ENCODE data around the gene SLC25A26. TPM values are rescaled to one million over a fixed set of nuclear protein-coding genes. Genes with fewer than 3 reads are reported as not detected.

The SLC25A26 gene
- total RNA-seq, 2 donors from 2014 or later = 19.1 to 22.4 TPM

DNA sequence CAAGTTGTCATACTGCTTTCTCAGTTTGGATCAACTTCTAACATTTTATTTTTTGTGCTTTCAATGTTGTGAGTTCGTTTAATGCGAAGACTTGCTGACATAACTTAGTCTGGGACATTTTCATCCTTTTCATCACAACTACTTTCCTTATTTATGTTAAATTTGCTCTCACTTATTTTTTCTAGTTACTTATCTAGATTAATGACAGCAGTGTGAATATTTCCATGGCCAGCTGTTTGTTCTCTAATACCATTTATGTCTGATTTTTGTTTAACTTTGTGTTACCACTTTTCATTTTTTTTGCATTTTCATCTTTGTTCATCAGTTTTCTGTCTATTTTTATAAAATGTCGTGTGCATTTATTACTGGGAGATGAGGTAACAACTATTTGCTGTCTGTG is 6.2 kb downstream of the SLC25A26 start:
- Histone ChIP-seq H3K27me3 (no peaks in the 10 kb centered on the region), H3K27ac (no peak overlapping the region), H3K36me3 (no peaks in the 10 kb centered on the region), H3K4me3 (no peak overlapping the region), H3K9me3 (no peaks in the 10 kb centered on the region), H3K4me1 (no peaks in the 10 kb centered on the region)
- TF ChIP-seq, protein P1, sequence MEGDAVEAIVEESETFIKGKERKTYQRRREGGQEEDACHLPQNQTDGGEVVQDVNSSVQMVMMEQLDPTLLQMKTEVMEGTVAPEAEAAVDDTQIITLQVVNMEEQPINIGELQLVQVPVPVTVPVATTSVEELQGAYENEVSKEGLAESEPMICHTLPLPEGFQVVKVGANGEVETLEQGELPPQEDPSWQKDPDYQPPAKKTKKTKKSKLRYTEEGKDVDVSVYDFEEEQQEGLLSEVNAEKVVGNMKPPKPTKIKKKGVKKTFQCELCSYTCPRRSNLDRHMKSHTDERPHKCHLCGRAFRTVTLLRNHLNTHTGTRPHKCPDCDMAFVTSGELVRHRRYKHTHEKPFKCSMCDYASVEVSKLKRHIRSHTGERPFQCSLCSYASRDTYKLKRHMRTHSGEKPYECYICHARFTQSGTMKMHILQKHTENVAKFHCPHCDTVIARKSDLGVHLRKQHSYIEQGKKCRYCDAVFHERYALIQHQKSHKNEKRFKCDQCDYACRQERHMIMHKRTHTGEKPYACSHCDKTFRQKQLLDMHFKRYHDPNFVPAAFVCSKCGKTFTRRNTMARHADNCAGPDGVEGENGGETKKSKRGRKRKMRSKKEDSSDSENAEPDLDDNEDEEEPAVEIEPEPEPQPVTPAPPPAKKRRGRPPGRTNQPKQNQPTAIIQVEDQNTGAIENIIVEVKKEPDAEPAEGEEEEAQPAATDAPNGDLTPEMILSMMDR (IDR thresholded peaks at IDR 0.05) = no peak
- no peak for DNase-seq (ENCODE audit: low spot score)

GRCh38 chr3:66227915-66228314 is 7.1 kb downstream of the SLC25A26 start:
- H3K4me1 ChIP-seq = no peaks in the 10 kb centered on the region
- H3K4me3 ChIP-seq = no peak overlapping the region
- H3K9me3 ChIP-seq = no peaks in the 10 kb centered on the region
- H3K27me3 ChIP-seq = no peaks in the 10 kb centered on the region
- H3K27ac ChIP-seq = no peak overlapping the region
- no peaks in the 10 kb centered on the region for H3K36me3 ChIP-seq
- TF ChIP-seq, protein P1 (IDR thresholded peaks at IDR 0.05) = no peak
- DNase-seq (ENCODE audit: low spot score) = no peak

GRCh38 chr3:66228707-66229106 is 7.9 kb downstream of the SLC25A26 start:
- TF ChIP-seq, protein P1 (IDR thresholded peaks at IDR 0.05) = no peak
- no peaks in the 10 kb centered on the region for H3K27me3 ChIP-seq
- H3K4me1 ChIP-seq = no peaks in the 10 kb centered on the region
- H3K9me3 ChIP-seq = no peaks in the 10 kb centered on the region
- H3K27ac ChIP-seq = no peak overlapping the region
- no peaks in the 10 kb centered on the region for H3K36me3 ChIP-seq
- no peak overlapping the region for H3K4me3 ChIP-seq
- DNase-seq (ENCODE audit: low spot score) = no peak

- Histone ChIP-seq H3K4me3 (no peak overlapping the region), H3K36me3 (no peaks in the 10 kb centered on the region), H3K4me1 (no peaks in the 10 kb centered on the region), H3K27me3 (no peaks in the 10 kb centered on the region), H3K27ac (no peak overlapping the region), H3K9me3 (no peaks in the 10 kb centered on the region)
- DNase-seq (ENCODE audit: low spot score) = no peak
- TF ChIP-seq, protein P1 (IDR thresholded peaks at IDR 0.05) = no peak
These were observed 9.1 kb downstream of the SLC25A26 start for GRCh38 chr3:66229931-66230330.

DNA sequence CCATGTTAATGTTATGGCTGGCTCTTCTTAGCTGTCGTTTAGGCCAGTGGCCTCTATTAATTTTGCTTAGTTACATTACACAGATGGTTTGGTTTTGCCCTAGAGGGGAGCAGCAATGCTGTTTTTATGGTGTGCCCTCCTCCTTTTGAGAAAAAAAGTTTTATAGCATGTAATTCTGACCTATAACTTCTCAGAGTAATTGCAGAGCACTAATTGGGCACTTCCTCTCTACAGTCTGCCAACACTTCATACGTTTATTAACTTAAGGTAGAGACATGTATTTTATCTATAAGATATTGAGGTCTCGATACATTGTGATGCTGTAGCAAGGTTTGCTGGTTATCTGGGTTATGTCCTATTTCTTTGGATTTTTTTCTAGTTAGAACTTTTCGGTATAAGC is 12.2 kb downstream of the SLC25A26 start:
- no peaks in the 10 kb centered on the region for H3K4me1 ChIP-seq
- no peak for DNase-seq (ENCODE audit: low spot score)
- H3K36me3 ChIP-seq = no peaks in the 10 kb centered on the region
- TF ChIP-seq, protein P1 (IDR thresholded peaks at IDR 0.05) = no peak
- no peak overlapping the region for H3K4me3 ChIP-seq
- no peak overlapping the region for H3K27ac ChIP-seq
- no peaks in the 10 kb centered on the region for H3K9me3 ChIP-seq
- no peaks in the 10 kb centered on the region for H3K27me3 ChIP-seq

DNA sequence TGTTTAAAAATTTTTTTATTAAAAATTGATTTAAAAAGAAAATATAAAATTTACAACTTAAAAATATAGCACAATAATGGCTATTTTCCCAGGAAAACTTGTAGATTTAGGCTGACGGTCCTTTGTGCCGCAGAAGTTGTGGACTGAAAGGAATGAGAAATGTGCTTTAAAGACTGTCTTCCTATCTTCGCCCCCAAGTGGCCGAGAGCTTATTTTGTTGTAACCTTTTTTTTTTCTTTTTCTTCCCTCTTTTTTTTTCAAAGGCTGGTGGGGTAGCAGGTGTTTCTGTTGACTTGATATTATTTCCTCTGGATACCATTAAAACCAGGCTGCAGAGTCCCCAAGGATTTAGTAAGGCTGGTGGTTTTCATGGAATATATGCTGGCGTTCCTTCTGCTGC is 15.5 kb downstream of the SLC25A26 start:
- H3K4me1 ChIP-seq = no peaks in the 10 kb centered on the region
- no peaks in the 10 kb centered on the region for H3K27me3 ChIP-seq
- no peaks in the 10 kb centered on the region for H3K36me3 ChIP-seq
- no peak overlapping the region for H3K27ac ChIP-seq
- DNase-seq (ENCODE audit: low spot score) = no peak
- TF ChIP-seq, protein P1 (IDR thresholded peaks at IDR 0.05) = no peak
- H3K4me3 ChIP-seq = no peak overlapping the region
- peaks cover 0 to 5% of the 10 kb centered on the region in 2 donors for H3K9me3 ChIP-seq
